VCaP (cell line): Measurements from ENCODE around the gene MYBPH.

Experiments used
- H3K27ac ChIP-seq: fragments of 450-650 bp; 2 replicates; pipeline ENCODE4 v1.5.1; 2017
- TF ChIP-seq, protein P1 (sequence below): fragments of 450-650 bp; conservative IDR thresholded peaks from 2 replicates; pipeline ENCODE4 v1.5.1; 2017; ENCODE audit warnings: mild to moderate bottlenecking, moderate library complexity

MYBPH gene

DNA sequence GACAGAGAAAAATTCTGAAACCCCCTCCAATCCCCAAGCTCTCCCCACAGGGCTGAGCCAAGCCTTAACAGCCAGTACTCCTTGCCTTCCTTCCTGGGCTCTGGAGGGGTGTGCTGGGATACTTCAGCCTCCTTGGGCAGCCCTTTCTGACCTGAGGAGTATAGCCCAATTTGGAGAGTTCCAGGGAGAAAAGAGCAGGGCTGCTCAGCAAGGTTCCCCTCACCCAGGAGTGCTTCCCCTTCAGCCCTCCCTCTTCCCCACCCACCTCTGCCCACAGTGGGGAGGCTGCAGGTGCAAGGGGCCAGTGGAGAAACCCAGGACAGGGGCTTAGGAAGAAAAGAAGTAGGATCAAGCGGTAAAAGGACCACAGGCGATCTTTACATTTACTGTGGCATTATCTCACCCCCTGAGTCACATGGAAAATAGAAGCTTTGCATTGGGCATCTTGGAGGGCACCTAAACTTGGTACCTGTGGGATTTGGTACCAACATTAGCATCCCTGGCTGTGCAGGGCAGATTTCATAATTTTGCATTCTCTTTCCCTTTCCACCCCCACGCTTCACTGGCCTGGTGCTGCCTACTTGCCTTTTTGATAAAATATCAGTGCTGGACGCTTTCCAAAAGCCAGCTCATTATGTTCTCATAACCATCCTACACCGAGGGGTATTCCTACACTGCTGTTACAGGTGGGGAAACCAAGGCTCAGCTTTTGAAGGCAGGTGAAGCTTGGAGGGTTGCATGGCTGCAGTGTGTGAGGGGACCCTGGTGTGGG, 50.9 kb downstream of the MYBPH start:
- TF ChIP-seq, protein P1, sequence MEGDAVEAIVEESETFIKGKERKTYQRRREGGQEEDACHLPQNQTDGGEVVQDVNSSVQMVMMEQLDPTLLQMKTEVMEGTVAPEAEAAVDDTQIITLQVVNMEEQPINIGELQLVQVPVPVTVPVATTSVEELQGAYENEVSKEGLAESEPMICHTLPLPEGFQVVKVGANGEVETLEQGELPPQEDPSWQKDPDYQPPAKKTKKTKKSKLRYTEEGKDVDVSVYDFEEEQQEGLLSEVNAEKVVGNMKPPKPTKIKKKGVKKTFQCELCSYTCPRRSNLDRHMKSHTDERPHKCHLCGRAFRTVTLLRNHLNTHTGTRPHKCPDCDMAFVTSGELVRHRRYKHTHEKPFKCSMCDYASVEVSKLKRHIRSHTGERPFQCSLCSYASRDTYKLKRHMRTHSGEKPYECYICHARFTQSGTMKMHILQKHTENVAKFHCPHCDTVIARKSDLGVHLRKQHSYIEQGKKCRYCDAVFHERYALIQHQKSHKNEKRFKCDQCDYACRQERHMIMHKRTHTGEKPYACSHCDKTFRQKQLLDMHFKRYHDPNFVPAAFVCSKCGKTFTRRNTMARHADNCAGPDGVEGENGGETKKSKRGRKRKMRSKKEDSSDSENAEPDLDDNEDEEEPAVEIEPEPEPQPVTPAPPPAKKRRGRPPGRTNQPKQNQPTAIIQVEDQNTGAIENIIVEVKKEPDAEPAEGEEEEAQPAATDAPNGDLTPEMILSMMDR, result no peak
- no peak overlapping the region for H3K27ac ChIP-seq

DNA sequence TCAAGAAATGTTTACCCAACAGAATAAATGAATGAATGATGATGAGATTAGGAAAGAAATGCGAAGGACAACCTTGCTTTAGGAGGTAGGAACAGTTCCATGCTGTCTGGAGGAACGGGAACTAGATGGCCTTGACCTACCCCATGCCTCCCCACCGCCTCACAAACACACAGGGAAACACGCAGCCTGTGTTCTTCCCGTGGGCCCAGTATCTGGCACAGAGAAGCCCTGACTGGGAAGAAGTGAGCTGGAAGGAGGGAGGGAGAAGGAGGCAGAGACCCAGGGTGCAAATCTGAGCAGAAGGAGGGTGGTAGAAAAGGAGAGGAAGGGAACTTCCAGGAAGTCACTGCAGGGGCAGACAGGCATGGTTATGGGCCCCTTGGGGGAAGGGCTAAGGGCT, 51.6 kb downstream of the MYBPH start:
- TF ChIP-seq, protein P1, result no peak
- H3K27ac ChIP-seq, result no peak overlapping the region

DNA sequence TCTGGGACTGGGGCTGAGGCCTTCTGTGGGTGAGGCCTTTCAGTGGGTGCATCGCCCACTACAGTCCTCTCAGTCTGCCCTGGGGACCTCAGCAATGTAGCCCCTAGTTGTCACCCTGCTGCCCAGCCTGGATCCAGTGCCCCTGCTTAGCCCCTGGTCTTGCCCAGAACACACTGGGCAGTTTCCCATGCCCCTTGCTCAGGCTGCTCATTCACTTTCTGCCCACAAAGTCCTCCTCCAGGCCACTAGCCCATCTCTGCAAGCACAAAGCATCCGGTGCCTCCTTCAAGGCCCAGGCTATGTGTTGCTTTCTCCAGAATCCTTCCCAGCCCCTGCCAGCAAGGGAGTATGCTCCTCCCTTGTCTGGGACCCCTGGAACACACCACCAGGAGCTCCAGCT, 53.5 kb downstream of the MYBPH start:
- TF ChIP-seq, protein P1, result no peak
- no peak overlapping the region for H3K27ac ChIP-seq

DNA sequence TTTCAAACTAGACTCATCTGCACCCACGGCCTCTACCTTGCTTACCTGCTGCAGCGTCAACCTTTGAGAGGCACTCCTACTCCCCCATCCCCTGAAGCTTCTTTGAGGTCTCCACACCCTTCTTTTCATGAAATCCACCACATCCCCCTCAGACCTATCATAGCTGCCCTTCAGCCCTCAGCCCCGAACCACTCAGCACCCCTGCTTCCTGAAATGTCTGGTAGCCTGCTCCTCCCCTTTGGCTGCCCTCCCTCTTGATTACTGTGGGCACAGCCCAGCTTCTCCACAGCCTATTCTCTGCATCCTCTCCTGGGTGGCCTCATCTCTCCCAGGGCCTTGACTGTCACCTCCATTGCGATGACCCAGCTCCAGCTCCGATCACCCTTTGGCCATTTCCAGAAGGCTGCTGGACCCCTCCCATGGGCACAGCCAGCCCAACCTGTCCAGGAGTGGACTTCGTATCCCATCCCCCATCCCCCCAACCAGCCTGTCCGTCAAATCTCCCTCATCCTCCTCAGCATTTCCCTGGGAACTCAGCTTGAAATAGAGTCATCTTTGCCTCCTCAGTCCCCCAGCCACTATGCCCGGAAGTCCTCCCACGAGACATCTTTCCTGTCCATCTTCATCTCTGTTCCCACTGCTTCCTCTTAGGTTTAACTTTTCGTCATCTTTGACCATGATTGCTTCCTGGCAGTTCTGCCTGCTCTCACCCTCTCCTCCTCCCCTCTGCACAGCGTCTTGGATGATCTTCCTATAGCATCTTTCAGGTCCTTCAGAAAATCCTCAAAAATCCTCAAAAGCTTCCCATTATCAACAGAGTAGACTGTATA, 54.2 kb downstream of the MYBPH start:
- TF ChIP-seq, protein P1, result no peak
- H3K27ac ChIP-seq, result no peak overlapping the region

DNA sequence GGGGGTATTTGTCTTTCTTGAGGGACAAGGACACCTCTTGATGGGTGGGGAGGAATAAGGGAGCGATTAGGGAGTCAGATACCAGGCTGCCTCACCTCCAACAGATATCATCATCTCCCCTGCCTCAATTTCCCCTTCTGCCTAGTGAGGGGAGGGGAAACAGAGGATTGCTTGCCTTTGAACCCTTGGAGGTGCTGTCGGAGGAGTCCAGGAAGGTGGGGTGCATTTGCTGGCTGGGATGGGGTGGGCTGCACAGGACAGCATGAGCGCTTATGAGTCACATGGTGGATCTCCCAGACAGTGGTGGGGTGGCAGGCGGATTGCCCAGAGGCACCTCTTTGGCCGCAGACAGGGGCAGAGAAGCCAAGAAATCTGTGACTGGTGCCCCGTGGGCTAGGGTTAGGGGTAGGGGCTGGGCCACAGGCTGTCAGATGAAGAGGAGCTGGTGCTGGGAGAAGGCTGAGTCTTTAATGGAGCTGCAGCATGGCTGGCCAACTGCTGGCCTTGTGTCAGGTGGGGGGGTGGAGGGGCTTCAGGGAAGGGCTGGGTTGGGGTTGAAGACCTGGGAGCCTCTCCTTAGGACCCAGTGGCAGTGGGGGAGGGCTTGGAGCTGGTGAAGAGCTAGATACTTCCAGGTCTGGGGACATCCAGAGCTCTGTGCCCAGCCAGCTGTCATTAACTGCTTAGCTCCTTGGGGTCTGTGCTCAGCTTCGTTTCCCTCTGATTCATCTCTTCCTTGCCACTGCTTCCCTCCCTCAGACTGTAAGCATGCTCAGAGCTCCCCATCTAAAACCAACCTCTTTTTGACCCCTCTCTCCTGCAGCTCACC, 55.1 kb downstream of the MYBPH start:
- TF ChIP-seq, protein P1, result no peak
- H3K27ac ChIP-seq, result no peak overlapping the region
